ENCODE measurements around the gene SEMA3D.

The SEMA3D gene

DNA sequence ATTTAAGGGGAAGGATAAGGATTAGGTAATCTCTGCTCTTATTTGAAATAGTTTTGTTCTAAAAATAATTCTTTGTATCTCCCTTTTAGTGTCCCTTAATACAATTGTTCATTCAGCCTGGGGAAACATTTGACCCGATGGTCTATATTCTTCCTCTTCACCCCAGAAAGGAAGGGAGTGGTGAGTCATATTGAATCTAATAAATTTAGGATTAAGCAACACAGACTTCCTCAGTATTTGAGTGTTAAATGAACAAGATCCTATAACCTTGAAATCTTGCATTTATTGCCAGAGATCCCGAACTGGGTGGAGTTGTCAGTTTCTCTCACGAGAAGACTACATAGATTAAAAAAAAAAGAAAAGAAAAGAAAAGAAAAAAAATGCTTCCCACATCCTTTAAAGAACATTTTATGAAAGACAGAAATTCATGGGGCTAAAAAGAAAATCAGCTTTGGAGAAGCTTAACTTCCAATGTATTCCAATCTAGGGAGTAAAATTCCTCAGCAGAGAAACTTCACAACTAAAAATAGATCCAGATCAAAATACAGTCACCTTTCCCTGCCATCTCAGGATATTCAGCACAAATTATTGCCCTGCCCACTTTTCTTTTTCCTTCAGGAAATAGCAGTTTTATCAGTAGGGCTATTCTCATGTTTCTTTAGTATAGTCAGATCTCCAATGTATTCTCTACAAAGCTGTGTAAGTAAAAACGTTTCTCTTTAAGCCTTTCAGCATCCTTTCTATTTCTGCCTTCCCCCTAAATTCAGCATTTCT lies 82.2 kb downstream of the SEMA3D start:
- TF ChIP-seq, protein P1, sequence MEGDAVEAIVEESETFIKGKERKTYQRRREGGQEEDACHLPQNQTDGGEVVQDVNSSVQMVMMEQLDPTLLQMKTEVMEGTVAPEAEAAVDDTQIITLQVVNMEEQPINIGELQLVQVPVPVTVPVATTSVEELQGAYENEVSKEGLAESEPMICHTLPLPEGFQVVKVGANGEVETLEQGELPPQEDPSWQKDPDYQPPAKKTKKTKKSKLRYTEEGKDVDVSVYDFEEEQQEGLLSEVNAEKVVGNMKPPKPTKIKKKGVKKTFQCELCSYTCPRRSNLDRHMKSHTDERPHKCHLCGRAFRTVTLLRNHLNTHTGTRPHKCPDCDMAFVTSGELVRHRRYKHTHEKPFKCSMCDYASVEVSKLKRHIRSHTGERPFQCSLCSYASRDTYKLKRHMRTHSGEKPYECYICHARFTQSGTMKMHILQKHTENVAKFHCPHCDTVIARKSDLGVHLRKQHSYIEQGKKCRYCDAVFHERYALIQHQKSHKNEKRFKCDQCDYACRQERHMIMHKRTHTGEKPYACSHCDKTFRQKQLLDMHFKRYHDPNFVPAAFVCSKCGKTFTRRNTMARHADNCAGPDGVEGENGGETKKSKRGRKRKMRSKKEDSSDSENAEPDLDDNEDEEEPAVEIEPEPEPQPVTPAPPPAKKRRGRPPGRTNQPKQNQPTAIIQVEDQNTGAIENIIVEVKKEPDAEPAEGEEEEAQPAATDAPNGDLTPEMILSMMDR (IDR thresholded peaks at IDR 0.05; ENCODE audit: low read depth, low read length, missing control alignments), result no peak
- peak; percentile 39 for DNase-seq (ENCODE audit: extremely low read depth, low read depth)
- H3K4me3 ChIP-seq (replicated peaks; ENCODE audit: low read depth, low read length), result no peak overlapping the region

DNA sequence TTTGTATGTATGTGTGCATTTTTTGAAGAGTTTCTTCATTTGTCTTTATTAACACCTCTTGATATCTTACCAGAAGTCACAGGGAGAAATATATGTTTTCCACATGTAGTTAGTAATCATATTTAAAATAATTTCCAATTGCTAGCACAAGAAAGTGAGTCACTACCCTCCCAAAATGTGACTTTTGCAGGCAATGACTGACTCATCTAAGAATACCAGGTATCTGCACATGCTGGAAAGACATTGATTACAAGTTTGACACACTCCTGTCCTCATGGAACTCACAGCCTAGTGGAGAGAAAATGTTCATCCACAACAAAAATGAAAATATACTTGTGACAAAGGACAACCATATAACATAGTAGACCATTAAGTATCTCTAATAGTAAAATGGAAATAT lies 82.9 kb downstream of the SEMA3D start:
- H3K4me3 ChIP-seq (replicated peaks; ENCODE audit: low read depth, low read length), result no peak overlapping the region
- DNase-seq (ENCODE audit: extremely low read depth, low read depth), result no peak
- TF ChIP-seq, protein P1 (IDR thresholded peaks at IDR 0.05; ENCODE audit: low read depth, low read length, missing control alignments), result no peak

DNA sequence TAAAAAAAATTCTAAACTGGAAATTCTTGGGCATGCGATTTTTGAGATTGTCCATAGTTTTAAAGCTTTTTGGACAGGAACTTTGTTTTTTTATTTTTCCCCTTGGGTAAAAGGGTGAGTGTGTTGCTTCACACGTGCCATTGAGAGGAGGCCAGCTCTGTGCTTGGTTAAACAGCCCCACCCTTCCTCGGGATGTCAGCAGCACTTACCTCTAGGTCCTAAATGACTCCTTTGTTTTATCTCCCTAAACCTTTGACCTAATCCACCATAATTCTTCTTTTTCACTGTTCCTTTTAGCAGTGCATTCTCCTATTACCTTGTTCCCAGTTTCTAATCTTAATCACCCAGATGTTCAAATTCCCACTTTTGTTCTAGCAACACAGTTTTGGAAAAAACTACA lies 83.5 kb downstream of the SEMA3D start:
- DNase-seq (ENCODE audit: extremely low read depth, low read depth), result no peak
- TF ChIP-seq, protein P1 (IDR thresholded peaks at IDR 0.05; ENCODE audit: low read depth, low read length, missing control alignments), result no peak
- H3K4me3 ChIP-seq (replicated peaks; ENCODE audit: low read depth, low read length), result no peak overlapping the region

DNA sequence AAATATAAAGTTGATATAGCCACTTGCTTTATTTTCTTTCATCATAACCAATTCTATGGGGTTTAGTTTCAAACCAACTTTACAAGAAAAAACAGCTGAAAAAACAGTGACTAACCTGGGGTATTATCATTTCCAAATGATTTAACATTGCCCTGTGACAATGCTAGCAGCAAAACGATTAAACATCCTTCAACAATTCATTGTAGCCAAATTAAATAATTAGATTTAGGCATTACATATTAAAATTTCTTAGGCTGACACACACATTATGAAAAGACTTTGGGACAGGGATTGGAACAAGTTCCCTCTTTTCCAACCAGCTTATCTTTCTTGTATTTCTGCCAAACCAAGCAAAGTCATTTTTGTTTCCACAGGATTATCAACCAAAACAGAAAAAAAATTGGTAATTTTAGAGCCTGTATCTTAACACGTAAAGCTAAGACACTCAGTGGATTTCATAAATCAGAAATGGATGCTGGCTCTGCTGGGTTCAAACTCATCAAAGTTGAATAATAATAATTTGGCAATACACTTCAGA lies 84.0 kb downstream of the SEMA3D start:
- no peak for DNase-seq (ENCODE audit: extremely low read depth, low read depth)
- TF ChIP-seq, protein P1 (IDR thresholded peaks at IDR 0.05; ENCODE audit: low read depth, low read length, missing control alignments), result no peak
- no peak overlapping the region for H3K4me3 ChIP-seq (replicated peaks; ENCODE audit: low read depth, low read length)

DNA sequence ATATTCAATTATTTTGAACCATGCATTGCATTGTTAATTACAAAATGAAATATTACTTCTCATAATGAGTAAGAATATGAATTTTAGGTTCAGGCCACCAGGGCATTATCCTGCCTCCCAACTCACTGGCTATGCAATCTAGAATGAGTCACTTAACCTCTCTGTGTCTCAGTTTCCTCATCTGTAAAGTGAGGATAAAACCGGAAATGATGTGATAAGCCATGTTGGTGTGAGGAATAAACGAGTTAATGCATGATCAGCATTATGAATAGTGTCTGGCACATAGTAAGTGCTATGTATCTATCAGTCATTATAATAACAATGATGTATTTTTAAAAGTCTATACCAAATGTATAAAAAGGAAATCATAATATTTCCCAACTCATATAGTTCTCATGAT lies 85.5 kb downstream of the SEMA3D start:
- no peak overlapping the region for H3K4me3 ChIP-seq (replicated peaks; ENCODE audit: low read depth, low read length)
- DNase-seq (ENCODE audit: extremely low read depth, low read depth), result no peak
- TF ChIP-seq, protein P1 (IDR thresholded peaks at IDR 0.05; ENCODE audit: low read depth, low read length, missing control alignments), result no peak

DNA sequence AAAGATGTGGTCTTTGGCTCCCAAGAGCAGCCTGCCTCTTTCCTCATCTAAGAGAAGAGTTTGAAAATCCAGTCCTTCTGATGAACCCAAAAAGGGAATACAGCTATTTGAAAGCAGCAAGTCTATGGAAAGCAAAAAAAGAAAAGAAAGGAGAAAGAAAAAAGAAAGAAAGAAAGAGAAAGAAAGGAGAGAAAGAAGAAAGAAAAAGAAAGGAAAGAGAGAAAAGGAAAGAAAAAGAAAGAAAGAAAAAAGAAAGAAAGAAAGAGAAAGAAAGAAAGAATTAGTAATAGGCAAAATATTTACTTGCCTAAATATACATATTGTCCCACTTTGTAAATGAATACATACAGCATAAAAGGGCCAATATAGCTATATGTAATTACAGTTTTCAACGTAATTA lies 89.0 kb downstream of the SEMA3D start:
- H3K4me3 ChIP-seq (replicated peaks; ENCODE audit: low read depth, low read length), result no peak overlapping the region
- TF ChIP-seq, protein P1 (IDR thresholded peaks at IDR 0.05; ENCODE audit: low read depth, low read length, missing control alignments), result no peak
- DNase-seq (ENCODE audit: extremely low read depth, low read depth), result no peak

Data from HFF-Myc (cell line).